GM19467 (cell line): ENCODE results near the gene GEMIN2.
"Not testable (repeated sequence)": the region's sequence is repeated elsewhere in the genome, so short reads cannot be mapped to it uniquely, and the experiment has no call there.

ENCODE experiments used
- ATAC-seq: cut with Tn5 transposase; IDR thresholded peaks from one replicate; pipeline ENCODE4 v1.9.1; 2021; ENCODE audit warnings: mild to moderate bottlenecking, moderate library complexity; ENCODE audit not compliant: unreplicated experiment

Gene GEMIN2

DNA sequence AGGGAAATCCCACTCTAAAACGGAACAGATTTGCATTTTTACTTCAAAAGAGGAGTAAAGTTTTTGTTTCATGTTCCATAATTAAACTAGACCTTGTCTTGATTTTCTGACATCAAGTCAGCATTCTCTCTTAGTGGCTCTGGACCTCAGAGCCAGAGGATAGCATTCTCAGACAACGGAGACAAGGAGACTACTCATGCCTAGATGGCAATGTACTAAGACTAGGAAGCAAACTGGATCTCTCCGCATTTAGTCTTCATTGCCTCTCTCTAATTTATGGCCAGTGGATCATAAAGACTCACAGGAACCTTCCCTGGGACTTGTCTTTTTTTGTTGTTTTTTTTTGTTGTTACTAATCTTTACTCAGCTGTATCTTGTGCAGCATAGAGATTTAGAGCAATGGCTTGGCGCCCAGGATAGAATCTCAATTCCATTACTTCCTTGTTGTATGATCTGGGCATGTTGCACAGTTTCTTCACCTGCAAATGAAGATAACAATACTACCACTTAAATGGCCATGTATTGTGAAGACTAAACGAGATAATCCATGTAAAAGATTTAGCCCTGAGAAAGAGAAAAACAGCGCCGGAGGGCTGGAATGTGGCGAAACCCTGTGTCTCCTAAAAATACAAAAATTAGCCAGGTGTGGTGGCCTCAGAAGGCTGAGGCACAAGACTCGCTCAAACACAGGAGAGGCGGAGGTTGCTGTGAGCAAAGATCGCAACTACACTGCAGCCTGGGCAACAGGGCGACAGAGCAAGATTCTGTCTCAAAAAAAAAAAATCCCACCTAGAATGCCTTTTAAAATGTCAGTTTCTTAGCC, 4.0 kb upstream of the GEMIN2 start:
- ATAC-seq = no peak

- no peak for ATAC-seq
Measured at GRCh38 chr14:39113685-39114072, 444 bp upstream of the GEMIN2 start.

- ATAC-seq = no peak
Measured at GRCh38 chr14:39122330-39123138, 8.4 kb downstream of the GEMIN2 start.

- not testable (repeated sequence) for ATAC-seq
Measured at GRCh38 chr14:39137835-39138234, 23.7 kb downstream of the GEMIN2 start.

DNA sequence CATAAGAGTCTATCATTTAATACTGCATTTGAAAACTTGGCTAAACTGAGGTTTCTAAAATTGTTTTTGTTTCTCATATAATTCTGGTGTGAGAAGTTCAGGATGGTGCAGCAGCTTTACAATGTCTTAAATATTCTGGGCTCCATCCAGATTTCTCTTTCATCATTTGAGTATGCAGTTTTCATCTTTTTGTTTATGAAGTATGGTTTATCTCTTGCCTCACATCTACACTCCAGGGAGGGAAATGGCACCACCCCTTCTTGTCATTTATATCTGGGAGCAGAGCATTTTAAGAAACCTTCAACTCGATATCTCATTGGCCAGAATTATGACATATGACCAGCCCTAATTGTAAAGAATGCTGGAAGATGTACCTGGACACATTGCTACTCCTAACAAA, 24.3 kb downstream of the GEMIN2 start:
- ATAC-seq = no peak

- ATAC-seq = no peak
Measured at GRCh38 chr14:39140170-39140569, 26.0 kb downstream of the GEMIN2 start.

DNA sequence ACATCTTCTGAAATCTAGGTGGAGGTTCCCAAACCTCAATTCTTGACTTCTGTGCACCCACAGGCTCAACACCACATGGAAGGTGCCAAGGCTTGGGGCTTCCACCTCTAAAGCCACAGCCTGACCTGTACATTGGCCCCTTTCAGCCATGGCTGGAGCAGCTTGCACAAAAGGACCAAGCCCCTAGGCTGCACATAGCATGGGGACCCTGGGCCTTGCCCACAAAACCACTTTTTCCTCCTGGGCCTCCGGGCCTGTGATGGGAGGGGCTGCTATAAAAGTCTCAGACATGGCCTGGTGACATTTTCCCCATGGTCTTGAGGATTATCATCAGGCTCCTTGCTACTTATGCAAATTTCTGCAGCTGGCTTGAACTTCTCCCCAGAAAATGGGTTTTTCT, 27.5 kb downstream of the GEMIN2 start:
- not testable (repeated sequence) for ATAC-seq

DNA sequence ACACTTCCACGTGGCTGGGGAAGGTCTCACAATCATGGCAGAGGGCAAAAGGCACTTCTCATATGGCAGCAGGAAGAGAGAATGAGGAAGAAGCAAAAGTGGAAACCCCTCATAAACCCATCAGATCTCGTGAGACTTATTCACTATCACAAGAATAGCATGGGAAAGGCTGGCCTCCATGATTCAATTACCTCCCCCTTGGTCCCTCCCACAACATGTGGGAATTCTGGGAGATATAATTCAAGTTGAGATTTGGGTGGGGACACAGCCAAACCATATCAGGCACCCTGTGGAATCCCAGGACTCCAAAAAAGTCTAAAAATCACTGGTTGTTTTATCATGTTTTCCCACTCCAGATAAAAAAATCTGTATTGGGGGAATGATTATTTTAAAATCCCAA, 29.1 kb downstream of the GEMIN2 start:
- ATAC-seq = not testable (repeated sequence)

- no peak for ATAC-seq
Measured at GRCh38 chr14:39145266-39145966, 31.3 kb downstream of the GEMIN2 start.

GRCh38 chr14:39154594-39155189, 40.6 kb downstream of the GEMIN2 start:
- no peak for ATAC-seq

GRCh38 chr14:39157491-39157890, 43.4 kb downstream of the GEMIN2 start:
- no peak for ATAC-seq

GRCh38 chr14:39158222-39158858, 44.2 kb downstream of the GEMIN2 start:
- ATAC-seq = no peak

GRCh38 chr14:39160494-39160893, 46.4 kb downstream of the GEMIN2 start:
- ATAC-seq = no peak

GRCh38 chr14:39167797-39168320, 53.7 kb downstream of the GEMIN2 start:
- not testable (repeated sequence) for ATAC-seq

- ATAC-seq = no peak
Measured at GRCh38 chr14:39168591-39168990, 54.5 kb downstream of the GEMIN2 start.

- no peak for ATAC-seq
Measured at GRCh38 chr14:39169541-39169900, 55.4 kb downstream of the GEMIN2 start.

GRCh38 chr14:39173198-39173597, 59.1 kb downstream of the GEMIN2 start:
- no peak for ATAC-seq

- ATAC-seq = peak; percentile 95
Measured at GRCh38 chr14:39174560-39175444, 60.7 kb downstream of the GEMIN2 start, which contains the start of gene PNN. Gene PNN, plus strand, starts transcription at chr14:39175254. Its CDS starts 26 bp downstream, at chr14:39175280.
